Stomach (tissue), 9 donors: ENCODE results near the gene AGPAT4. TPM values are rescaled to one million over a fixed set of nuclear protein-coding genes. Genes with fewer than 3 reads are reported as not detected.
A peak's percentile ranks its signal among the peaks of the same experiment; 100 is the strongest.

Experiments used
- DNase-seq, 2 donors: peaks; one replicate each; pipeline versions ENCODE4 v3.0.0 to v3.0.0-alpha.2; 2013 to 2019
- H3K27ac ChIP-seq, 5 donors: fragments of 200-600 bp in 4 of 5; sonication (generic) in 4 of 5; one replicate each; pipeline ENCODE4 v1.5.1; 2013 to 2019; ENCODE audit warnings: mild to moderate bottlenecking in 1 of 5, moderate library complexity in 1 of 5
- H3K27me3 ChIP-seq, 3 donors: fragments of 200-600 bp; sonication (generic); one replicate each; pipeline ENCODE4 v1.5.1; 2017 to 2019; ENCODE audit warnings: mixed run types in 1 of 3
- H3K36me3 ChIP-seq, 4 donors: fragments of 200-600 bp; sonication (generic); 1 replicate in 3 of 4; 2 replicates in 1 of 4; pipeline ENCODE4 v1.5.1; 2016 to 2019
- H3K4me1 ChIP-seq, 4 donors: fragments of 200-600 bp; sonication (generic); one replicate each; pipeline ENCODE4 v1.5.1; 2016 to 2019
- H3K4me3 ChIP-seq, 4 donors: fragments of 200-600 bp; sonication (generic) in 3 of 4; one replicate each; pipeline ENCODE4 v1.5.1; 2016 to 2019; ENCODE audit warnings: mild to moderate bottlenecking in 1 of 4
- H3K9me3 ChIP-seq, 4 donors: fragments of 200-600 bp; sonication (generic); one replicate each; pipeline ENCODE4 v1.5.1; 2016 to 2019
- EP300 ChIP-seq: sonication (generic); formaldehyde crosslinking; IDR thresholded peaks from one replicate; pipeline ENCODE4 v1.6.1; 2017; ENCODE audit warnings: antibody characterized with exemption
- POLR2A ChIP-seq, 4 donors: fragments of 450-650 bp; IDR thresholded peaks; one replicate each; pipeline ENCODE4 v1.6.1; 2016; ENCODE audit warnings: antibody characterized with exemption in 4 of 4, control low read depth in 2 of 4, mild to moderate bottlenecking in 1 of 4, moderate library complexity in 1 of 4
- POLR2AphosphoS5 ChIP-seq, 3 donors: sonication (generic); formaldehyde crosslinking; IDR thresholded peaks; one replicate each; pipeline ENCODE4 v1.6.1; 2016; ENCODE audit warnings: antibody characterized with exemption in 3 of 3
- WGBS, 5 donors: extraction: QIAGEN DNeasy Blood & Tissue Kit in 3 of 5; methylation state at CpG; one replicate each; pipeline versions ENCODE4 v1.1.5 to v1.1.7; 2013 to 2018; 5-methylcytosine and 5-hydroxymethylcytosine counted together
- intact Hi-C: fragments of 100-400 bp; cut with DNase I; formaldehyde crosslinking; loops from one replicate; pipeline ENCODE4 v1.15.1; 2023; ENCODE audit warnings: low total_unique reads
- polyA plus RNA-seq, 3 donors: library from polyadenylated mRNA; stranded (reverse); fragments of 200-250 nt; gene quantifications; one replicate each; pipeline ENCODE4 v1.2.3, GENCODE V29; 2013
- total RNA-seq, 5 donors: library from RNA; depleted of rRNA; stranded (reverse); fragments of >200 nt; gene quantifications; one replicate each; pipeline versions ENCODE4 v1.1.0 to v1.2.3, GENCODE V29; 2014 to 2016
- TF ChIP-seq, protein P1 (sequence below), 7 experiments: fragments of 450-650 bp in 4 of 7; fragments of 200-600 bp in 3 of 7; sonication (generic) in 3 of 7; IDR thresholded peaks; one replicate each; pipeline ENCODE4 v1.5.1; 2016 to 2019; ENCODE audit warnings: antibody characterized with exemption in 7 of 7, control low read depth in 2 of 7, mild to moderate bottlenecking in 1 of 7
- donor health status: healthy with polysubstance abuse.
- donor health status: Bipolar disorder and iron deficiency.
- donor health status: healthy.

Gene AGPAT4
- total and polyA plus RNA-seq, 8 donors, result 0.46 to 15.8 (median 1.0) TPM

DNA sequence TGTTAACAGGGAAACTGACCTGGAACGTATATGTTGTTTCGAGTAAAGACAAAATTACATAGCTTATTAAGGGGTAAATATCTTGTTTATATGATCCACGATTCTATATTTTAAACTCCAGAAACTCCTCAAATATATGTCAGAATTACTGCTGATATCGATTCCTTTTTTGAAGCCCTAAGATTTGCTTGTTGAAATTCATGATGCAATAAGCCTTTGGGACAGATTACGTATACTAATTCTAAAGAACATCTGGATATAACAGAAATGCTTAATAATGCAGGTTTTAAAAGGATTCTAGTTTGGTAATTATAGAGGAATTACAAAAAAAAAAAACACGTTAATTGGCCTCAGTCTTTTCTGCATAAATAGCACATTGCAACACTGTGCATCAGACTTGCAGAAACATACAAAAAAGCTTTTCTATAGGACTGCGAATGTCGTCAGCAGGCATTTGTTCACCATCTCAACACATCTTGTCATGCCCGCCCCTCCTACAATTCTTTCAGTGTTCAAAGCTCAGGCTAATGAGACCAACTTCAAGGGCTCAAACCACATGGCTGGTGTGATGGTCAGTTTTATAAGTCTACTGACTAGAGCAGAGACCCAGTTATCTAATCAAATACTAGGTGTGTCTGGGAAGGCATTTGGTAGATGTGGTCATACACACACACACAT, 74.9 kb downstream of the AGPAT4 start:
- Histone ChIP-seq H3K4me1 (peaks cover 0 to 8% (median 0%) of the 10 kb centered on the region in 4 donors), H3K4me3 (no peak overlapping the region), H3K27ac (no peak overlapping the region), H3K36me3 (no peaks in the 10 kb centered on the region), H3K9me3 (no peaks in the 10 kb centered on the region), H3K27me3 (no peaks in the 10 kb centered on the region)
- WGBS, 5 donors, result 87 to 97% (median 94%) methylated on average over 9 of the region's 9 CpGs
- intact Hi-C loops, result no loop called here
- TF ChIP-seq EP300 (no peak), POLR2A (IDR thresholded peaks at IDR 0.05) (no peak)
- peak in 1 of 2 donors; percentile 37 for DNase-seq

DNA sequence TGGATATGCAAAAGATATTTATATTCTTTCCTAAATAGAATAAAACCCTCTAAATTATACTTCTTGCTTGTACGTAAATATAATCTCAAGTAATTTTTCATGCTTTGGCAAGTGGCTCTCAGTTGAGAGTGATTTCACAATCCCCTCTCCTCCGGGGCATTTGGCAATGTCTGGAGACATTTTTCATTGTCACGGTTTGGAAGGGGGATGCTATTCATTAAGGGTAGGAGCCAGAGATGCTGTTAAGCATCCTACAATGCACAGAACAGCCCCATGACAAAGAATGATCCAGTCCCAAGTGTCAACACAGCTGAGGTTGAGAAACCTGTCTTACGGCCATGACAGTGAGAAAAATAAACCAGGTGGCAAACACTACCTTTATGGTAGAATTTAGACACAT, 75.7 kb downstream of the AGPAT4 start:
- peaks cover 0 to 8% (median 0%) of the 10 kb centered on the region in 4 donors for H3K4me1 ChIP-seq
- H3K4me3 ChIP-seq, result no peak overlapping the region
- H3K9me3 ChIP-seq, result no peaks in the 10 kb centered on the region
- peak in 1 of 2 donors; percentile 26 for DNase-seq
- no peak overlapping the region for H3K27ac ChIP-seq
- intact Hi-C loops, result no loop called here
- WGBS, 5 donors, result 70 to 84% (median 77%) methylated on average over 4 of the region's 4 CpGs
- no peak for TF ChIP-seq EP300
- TF ChIP-seq, protein P1, sequence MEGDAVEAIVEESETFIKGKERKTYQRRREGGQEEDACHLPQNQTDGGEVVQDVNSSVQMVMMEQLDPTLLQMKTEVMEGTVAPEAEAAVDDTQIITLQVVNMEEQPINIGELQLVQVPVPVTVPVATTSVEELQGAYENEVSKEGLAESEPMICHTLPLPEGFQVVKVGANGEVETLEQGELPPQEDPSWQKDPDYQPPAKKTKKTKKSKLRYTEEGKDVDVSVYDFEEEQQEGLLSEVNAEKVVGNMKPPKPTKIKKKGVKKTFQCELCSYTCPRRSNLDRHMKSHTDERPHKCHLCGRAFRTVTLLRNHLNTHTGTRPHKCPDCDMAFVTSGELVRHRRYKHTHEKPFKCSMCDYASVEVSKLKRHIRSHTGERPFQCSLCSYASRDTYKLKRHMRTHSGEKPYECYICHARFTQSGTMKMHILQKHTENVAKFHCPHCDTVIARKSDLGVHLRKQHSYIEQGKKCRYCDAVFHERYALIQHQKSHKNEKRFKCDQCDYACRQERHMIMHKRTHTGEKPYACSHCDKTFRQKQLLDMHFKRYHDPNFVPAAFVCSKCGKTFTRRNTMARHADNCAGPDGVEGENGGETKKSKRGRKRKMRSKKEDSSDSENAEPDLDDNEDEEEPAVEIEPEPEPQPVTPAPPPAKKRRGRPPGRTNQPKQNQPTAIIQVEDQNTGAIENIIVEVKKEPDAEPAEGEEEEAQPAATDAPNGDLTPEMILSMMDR (IDR thresholded peaks at IDR 0.05), result no peak
- TF ChIP-seq POLR2A (IDR thresholded peaks at IDR 0.05), result no peak
- TF ChIP-seq POLR2AphosphoS5 (IDR thresholded peaks at IDR 0.05), result no peak
- H3K36me3 ChIP-seq, result no peaks in the 10 kb centered on the region
- H3K27me3 ChIP-seq, result no peaks in the 10 kb centered on the region

DNA sequence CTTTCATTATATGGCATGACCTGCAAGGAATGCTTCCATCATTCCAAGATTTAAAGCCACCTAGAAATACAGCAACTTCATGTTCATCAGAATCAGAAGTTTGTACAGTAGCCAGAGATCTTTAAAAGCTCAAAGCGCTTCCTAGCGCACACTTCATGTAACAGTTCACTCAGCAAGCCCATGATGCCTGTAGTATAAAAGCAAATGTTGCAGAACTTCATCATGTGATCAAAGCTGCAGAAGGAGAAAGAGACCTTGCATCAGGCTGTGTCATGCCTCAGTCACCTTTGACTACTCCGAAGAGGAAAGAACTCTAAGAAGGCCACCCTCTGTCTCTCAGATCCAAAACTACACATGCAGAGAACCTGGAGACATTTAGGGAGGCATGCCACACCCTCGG, 78.5 kb downstream of the AGPAT4 start:
- Histone ChIP-seq H3K4me1 (no peaks in the 10 kb centered on the region), H3K4me3 (no peak overlapping the region), H3K9me3 (no peaks in the 10 kb centered on the region), H3K36me3 (no peaks in the 10 kb centered on the region), H3K27ac (no peak overlapping the region), H3K27me3 (no peaks in the 10 kb centered on the region)
- 84 to 93% (median 90%) methylated on average over 4 of the region's 4 CpGs for WGBS, 5 donors
- TF ChIP-seq POLR2AphosphoS5 (IDR thresholded peaks at IDR 0.05) (no peak), EP300 (no peak), POLR2A (IDR thresholded peaks at IDR 0.05) (no peak)
- TF ChIP-seq, protein P1 (IDR thresholded peaks at IDR 0.05), result no peak
- no peak for DNase-seq
- intact Hi-C loops, result no loop called here

DNA sequence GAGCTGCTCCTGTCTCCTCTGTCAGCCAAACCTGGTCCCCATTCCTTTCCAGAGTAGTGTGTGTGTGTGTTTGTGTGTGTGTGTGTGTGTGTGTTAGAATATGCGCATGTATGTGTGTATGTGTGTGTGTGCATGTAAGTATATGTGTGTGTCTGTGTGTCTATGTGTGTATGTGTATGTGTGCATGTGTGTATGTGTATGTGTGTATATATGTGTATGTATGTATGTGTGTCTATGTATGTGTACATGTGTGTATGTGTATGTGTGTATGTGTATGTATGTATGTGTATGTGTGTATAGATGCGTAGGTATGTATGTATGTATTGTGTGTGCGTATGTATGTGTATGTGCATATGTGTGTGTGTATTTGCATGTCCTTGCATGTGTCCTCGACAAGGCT, 79.5 kb downstream of the AGPAT4 start:
- Histone ChIP-seq H3K4me1 (no peaks in the 10 kb centered on the region), H3K4me3 (no peak overlapping the region), H3K9me3 (no peaks in the 10 kb centered on the region), H3K27ac (no peak overlapping the region), H3K36me3 (no peaks in the 10 kb centered on the region), H3K27me3 (no peaks in the 10 kb centered on the region)
- DNase-seq, result no peak
- TF ChIP-seq EP300, result no peak
- no peak for TF ChIP-seq POLR2AphosphoS5 (IDR thresholded peaks at IDR 0.05)
- TF ChIP-seq POLR2A (IDR thresholded peaks at IDR 0.05), result no peak
- TF ChIP-seq, protein P1 (IDR thresholded peaks at IDR 0.05), result no peak
- intact Hi-C loops, result no loop called here
- 85 to 97% (median 96%) methylated on average over 4 of the region's 4 CpGs for WGBS, 5 donors
